ENCODE measurements around the gene FKBP1C.
"Not testable (repeated sequence)": the region's sequence is repeated elsewhere in the genome, so short reads cannot be mapped to it uniquely, and the experiment has no call there.

The FKBP1C gene

GRCh38 chr6:63211343-63211742 is at the start of gene FKBP1C:
FKBP1C (plus strand) TSS chr6:63211469.
- not testable (repeated sequence) for DNase-seq (ENCODE audit: low spot score)

- not testable (repeated sequence) for DNase-seq (ENCODE audit: low spot score)
These were observed 47.0 kb upstream of the FKBP1C start for GRCh38 chr6:63164047-63164803.

- DNase-seq (ENCODE audit: low spot score), result no peak
These were observed 37.1 kb upstream of the FKBP1C start for GRCh38 chr6:63174173-63174572.

GRCh38 chr6:63176181-63176580 is 35.1 kb upstream of the FKBP1C start:
- DNase-seq (ENCODE audit: low spot score), result no peak

GRCh38 chr6:63180367-63180766 is 30.9 kb upstream of the FKBP1C start:
- no peak for DNase-seq (ENCODE audit: low spot score)

- DNase-seq (ENCODE audit: low spot score), result no peak
These were observed 24.3 kb upstream of the FKBP1C start for GRCh38 chr6:63186970-63187369.

- DNase-seq (ENCODE audit: low spot score), result no peak
These were observed 22.4 kb upstream of the FKBP1C start for GRCh38 chr6:63188828-63189227.

- no peak for DNase-seq (ENCODE audit: low spot score)
These were observed 17.9 kb upstream of the FKBP1C start for GRCh38 chr6:63193324-63193723.

GRCh38 chr6:63197741-63198140 is 13.5 kb upstream of the FKBP1C start:
- no peak for DNase-seq (ENCODE audit: low spot score)

GRCh38 chr6:63213325-63213724 is 2.1 kb downstream of the FKBP1C start:
- no peak for DNase-seq (ENCODE audit: low spot score)

- no peak for DNase-seq (ENCODE audit: low spot score)
These were observed 3.5 kb downstream of the FKBP1C start for GRCh38 chr6:63214816-63215215.

- no peak for DNase-seq (ENCODE audit: low spot score)
These were observed 12.9 kb downstream of the FKBP1C start for GRCh38 chr6:63224179-63224578.

GRCh38 chr6:63225987-63226386 is 14.7 kb downstream of the FKBP1C start:
- DNase-seq (ENCODE audit: low spot score), result not testable (repeated sequence)

GRCh38 chr6:63227928-63228894 is 16.9 kb downstream of the FKBP1C start:
- DNase-seq (ENCODE audit: low spot score), result not testable (repeated sequence)

GRCh38 chr6:63230027-63230426 is 18.8 kb downstream of the FKBP1C start:
- DNase-seq (ENCODE audit: low spot score), result not testable (repeated sequence)

GRCh38 chr6:63230511-63230910 is 19.2 kb downstream of the FKBP1C start:
- not testable (repeated sequence) for DNase-seq (ENCODE audit: low spot score)

- no peak for DNase-seq (ENCODE audit: low spot score)
These were observed 25.1 kb downstream of the FKBP1C start for GRCh38 chr6:63236398-63236817.

- no peak for DNase-seq (ENCODE audit: low spot score)
These were observed 34.2 kb downstream of the FKBP1C start for GRCh38 chr6:63245420-63245819.

GRCh38 chr6:63245909-63246308 is 34.6 kb downstream of the FKBP1C start:
- DNase-seq (ENCODE audit: low spot score), result no peak

- no peak for DNase-seq (ENCODE audit: low spot score)
These were observed 35.3 kb downstream of the FKBP1C start for GRCh38 chr6:63246581-63246980.

GRCh38 chr6:63249875-63250482 is 38.7 kb downstream of the FKBP1C start:
- no peak for DNase-seq (ENCODE audit: low spot score)

GRCh38 chr6:63259153-63259552 is 47.9 kb downstream of the FKBP1C start:
- DNase-seq (ENCODE audit: low spot score), result no peak

Data from germinal center (tissue), 1 donor.